HG02885 (cell line): Measurements from ENCODE around the gene POU5F1.
"Not testable (repeated sequence)": the region's sequence is repeated elsewhere in the genome, so short reads cannot be mapped to it uniquely, and the experiment has no call there.

ENCODE experiments used
- ATAC-seq: cut with Tn5 transposase; IDR thresholded peaks from one replicate; pipeline ENCODE4 v1.9.1; 2021; ENCODE audit warnings: mild to moderate bottlenecking; ENCODE audit not compliant: unreplicated experiment, poor library complexity

Gene POU5F1

DNA sequence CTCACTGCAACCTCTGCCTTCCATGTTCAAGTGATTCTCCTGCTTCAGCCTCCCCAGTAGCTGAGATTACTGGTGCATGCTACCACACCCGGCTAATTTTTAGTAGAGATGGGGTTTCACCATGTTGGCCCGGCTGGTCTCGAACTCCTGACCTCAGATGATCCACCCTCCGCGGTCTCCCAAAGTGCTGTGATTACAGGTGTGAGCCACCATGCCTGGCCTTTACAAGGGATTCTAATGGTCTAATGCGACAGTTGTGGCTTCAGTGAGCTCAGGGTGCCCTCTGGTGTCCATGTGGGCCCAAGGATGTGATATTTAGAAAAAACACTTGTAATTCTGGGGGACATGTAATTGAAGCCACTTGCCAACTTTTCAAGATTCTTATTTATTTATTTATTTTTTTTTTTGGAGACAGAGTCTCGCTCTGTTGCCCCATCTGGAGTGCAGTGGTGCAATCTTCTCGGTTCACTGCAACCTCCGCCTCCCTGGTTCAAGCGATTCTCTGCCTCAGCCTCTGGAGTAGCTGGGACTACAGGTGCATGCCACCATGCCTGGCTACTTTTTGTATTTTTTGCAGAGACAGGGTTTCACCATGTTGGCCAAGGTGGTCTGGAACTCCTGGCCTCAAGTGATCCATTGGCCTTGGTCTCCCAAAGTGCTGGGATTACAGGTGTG is 22.1 kb upstream of the POU5F1 start:
- not testable (repeated sequence) for ATAC-seq

DNA sequence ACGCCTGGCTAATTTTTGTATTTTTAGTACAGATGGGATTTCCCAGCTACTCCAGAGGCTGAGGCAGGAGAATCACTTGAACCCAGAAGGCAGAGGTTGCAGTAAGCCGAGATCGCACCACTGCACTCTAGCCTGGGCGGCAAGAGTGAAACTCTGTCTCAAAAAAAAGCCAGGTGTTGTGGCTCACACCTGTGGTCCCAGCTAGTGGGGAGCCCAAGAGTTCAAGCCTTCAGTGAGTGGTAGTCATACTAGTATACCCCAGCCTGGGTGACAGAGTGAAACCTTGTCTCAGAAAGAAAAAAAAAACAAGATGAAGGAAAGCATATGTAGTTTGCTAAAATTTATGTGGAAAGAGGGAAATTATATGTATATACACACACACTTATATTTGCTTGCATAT is 20.0 kb upstream of the POU5F1 start:
- ATAC-seq, result no peak

DNA sequence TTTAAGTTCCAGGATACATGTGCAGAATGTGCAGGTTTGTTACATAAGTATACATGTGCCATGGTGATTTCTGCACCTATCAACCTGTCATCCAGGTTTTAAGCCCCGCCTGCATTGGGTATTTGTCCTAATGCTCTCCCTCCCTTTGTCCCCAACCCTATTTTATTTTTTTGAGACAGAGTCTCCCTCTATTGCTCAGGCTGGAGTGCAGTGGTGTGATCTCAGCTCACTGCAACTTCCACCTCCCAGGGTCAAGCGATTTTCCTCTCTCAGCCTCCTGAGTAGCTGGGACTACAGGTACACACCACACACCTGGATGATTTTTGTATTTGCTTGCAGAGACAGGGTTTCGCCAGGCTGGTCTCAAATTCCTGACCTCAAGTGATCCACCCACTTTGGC is 18.7 kb upstream of the POU5F1 start:
- ATAC-seq, result not testable (repeated sequence)

DNA sequence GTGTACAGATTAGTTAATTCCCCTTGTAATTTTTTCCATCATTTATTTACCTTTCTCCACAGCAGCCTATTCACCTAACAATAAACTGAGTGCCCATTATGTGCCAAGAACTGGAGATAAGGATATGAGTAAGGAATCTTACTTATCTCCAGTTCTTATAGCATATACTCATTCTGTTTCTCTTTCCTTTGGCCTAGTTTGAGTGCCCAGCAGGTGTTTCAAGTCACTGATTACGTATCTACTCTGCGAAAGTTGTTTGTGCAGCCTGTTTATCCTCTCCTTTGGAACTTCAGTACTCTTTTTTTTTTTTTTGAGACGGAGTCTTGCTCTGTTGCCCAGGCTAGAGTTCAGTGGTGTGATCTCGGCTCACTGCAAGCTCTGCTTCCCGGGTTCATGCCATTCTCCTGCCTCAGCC is 17.3 kb upstream of the POU5F1 start:
- no peak for ATAC-seq

DNA sequence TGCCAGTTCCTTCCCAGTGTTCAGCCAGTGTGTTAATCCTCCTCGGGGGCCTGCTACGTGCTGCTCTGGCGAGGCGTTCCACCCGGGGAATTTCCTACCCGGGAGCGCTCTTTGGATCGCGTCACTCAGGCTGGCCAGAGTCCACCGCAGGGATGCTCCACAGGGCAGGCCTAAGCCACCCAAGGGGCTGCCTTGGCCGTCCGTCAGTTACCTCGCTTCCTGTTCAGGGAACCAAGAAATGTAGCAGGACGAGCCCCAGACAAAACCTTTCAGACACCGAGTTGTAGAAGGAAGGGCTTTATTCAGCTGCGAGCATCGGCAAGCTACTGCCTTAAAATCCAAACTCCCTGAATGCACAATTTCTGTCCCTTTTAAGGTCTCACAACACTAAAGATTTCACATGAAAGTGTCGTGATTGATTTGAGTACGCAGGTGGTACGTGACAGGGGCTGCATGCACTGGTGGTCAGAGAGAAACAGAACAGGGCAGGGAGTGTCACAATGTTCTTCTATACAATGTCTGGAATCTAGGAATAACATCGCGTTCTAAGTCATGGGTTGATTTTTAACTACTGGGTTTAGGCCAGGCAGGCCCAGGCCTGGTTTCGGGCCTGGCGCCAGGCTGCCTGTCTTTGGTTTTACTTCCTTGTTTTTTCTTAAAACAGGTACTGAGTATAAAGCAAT is 15.7 kb upstream of the POU5F1 start:
- ATAC-seq, result no peak

DNA sequence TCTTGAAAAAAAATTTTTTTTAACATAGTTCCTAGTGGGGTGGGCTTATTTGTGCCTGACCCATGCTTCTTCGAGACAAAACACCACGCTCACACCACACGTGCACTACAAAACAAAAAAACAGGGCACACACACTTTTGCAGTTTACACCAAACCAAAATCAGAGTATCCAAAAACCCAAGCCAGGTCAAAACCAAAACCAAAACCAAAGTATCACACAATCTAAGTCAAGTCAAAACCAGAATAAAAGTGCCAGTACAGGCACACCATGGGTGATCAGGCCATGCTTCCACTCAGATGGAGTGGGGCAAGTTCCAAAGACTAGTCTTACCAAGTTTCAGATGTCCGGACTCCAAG is 15.2 kb upstream of the POU5F1 start:
- ATAC-seq, result not testable (repeated sequence)

DNA sequence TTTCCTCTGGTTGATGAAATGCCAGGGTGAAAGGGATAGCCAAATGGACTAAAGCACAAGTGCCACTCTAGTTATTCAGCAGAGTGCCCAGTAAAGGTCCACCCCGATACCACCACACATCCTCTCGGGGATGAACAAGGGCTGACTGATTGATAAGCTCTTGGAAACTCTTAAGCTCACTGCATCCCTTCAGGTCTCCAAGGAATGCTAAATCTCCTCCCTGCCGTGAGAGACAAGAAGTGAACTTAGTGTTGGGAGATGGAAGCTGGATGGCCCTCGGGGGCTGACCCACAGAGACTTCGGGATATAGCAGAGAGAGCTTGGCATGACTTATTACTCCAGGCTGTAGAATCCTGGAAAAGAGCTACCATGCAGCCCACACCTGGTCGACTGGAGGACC is 13.4 kb upstream of the POU5F1 start:
- not testable (repeated sequence) for ATAC-seq

DNA sequence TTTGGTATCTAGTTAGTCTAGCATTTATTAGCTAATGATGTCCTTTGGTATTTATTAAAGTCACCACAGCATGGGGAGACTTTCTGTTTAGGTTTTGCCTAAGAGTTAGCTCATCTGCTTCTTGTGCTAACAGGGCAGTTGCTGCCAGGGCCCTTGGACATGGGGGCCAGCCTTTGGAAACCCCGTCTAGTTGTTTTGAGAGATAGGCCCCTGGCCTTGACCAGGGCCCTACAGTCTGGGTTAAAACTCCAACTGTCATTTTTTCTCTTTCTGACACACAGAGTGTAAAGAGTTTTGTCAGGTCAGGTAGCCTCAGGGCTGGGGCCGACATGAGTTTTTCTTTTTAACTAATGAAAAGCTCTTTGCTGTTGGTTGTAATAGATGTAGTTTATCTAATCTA is 12.8 kb upstream of the POU5F1 start:
- ATAC-seq, result not testable (repeated sequence)

DNA sequence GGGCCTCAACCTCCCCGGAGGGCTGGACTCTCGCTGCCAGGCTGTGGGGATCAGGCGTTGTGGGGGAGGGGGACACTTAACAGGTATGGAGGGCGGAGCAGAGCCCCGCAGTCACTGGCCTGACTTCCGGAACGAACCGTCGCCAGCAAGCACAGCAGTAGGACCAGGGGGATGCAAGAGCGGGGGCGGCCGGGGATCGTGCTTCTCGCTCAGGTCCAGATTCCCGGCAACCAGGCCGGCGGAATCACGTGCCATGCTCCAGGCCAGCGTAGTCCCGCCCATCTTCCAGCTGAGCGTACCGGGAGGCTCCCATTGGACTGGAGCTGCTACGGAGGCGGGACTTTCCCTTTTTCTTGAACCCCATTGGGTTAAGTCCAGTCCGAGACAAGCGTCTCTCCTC is 10.0 kb upstream of the POU5F1 start:
- ATAC-seq, result peak; percentile 89

DNA sequence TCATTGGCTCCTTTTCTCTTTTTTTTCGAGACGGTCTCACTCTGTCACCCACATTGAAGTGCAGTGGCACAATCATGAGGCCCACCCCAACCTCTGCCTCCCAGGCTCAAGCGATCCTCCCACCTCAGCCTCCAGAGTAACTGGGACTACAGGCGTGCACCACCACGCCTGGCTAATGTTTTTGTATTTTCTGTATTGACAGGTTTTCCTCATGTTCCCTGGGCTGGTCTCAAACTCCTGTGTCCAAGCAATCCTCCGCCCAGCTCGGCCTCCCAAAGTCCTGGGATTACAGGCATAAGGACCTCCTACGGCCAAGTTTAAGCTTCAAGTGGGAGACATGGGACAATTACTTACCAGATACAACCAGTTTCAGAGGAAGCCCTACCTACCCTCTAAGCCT is 9.4 kb upstream of the POU5F1 start:
- no peak for ATAC-seq

DNA sequence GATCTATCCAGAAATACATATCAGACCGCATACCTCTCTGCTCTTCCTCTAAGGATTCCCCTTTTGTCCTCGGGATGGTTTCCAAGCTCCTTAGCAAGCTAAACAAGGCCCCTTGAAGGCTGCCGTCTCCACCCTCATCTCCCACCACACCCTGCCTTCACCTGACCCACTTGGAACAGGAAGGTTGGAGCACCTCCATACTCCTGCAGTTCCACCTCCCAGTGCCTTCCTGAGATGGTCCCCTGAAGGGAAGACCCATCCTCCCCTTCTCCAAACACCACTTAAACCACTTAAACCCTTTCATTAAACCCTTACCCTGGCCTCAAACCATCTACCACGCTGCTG is 8.5 kb upstream of the POU5F1 start:
- ATAC-seq, result no peak

DNA sequence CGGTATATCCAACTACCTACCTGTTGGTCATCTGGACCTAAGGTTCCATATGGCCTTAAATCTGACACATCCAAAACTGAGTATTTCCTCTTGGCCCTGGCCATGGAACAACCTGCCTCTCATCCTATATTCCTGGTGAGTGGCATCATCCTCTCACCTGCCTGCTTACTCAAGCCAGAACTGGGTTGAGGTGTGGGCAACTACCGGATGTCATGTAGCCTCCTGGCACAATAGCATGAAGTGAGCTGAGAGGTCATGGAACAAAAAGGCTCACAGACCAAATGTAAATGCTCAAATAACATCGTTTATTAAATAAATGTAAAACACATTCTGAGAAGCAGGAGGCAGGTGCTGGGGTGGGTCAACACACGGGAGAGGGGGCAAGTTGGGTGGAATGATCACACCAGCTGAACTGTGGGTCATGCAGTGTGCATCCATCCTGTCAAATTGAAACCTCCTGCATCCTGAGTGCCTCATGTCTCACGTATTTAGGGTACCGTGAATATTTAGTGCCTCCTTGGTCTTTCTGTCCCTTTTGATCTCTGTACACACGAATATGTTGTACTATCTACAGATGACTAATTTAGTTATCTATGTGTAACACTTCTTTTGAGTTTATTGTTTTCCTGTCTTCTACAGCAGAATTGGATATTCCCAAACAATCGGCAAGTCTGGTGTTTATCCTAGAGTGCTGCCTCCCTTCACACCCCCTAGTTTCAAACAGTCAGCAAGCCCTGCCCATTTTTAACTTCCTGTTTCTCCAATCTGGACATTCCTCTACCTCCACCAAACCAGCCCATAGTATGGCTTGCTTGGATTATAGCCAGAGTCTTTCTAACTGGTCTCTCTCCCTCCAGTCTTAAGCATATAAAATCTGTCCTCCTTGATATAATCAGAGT is 7.9 kb upstream of the POU5F1 start:
- no peak for ATAC-seq

DNA sequence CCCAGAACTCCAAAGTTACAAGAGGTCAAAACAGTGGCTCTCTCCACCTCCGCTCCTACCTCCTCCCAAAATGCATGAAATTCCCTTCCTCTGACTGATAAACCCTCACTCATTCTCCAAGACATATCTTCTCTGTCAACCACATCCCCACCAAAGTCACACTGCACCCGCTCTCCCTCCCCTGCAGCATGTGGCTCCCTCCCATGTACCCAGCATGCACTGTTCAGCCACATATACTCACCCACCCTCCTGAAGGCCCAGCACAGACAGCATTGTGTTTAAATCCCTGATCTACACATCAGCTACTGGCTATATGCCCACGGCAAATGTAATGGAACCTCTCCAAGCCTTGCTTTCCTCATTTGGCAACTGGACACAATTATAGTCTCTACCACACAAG is 5.5 kb upstream of the POU5F1 start:
- ATAC-seq, result no peak

DNA sequence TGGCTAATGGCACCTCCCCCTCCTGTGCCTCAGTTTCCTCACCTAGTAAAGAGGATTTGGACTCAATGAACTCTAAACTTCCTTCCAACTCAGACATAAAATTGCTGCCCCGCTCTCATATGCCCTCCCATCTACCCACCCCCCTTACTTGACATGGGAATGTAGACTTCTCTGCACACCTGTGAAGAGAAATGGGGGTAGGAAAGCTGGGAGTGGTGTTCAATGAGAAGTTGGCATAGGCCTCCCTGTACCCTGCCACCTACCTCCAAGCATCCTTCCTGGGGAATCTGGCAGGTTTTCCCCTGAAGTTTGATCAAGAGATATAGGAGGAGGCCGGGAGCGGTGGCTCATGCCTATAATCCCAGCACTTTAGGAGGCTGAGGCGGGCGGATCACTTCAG is 3.9 kb upstream of the POU5F1 start:
- ATAC-seq, result no peak

DNA sequence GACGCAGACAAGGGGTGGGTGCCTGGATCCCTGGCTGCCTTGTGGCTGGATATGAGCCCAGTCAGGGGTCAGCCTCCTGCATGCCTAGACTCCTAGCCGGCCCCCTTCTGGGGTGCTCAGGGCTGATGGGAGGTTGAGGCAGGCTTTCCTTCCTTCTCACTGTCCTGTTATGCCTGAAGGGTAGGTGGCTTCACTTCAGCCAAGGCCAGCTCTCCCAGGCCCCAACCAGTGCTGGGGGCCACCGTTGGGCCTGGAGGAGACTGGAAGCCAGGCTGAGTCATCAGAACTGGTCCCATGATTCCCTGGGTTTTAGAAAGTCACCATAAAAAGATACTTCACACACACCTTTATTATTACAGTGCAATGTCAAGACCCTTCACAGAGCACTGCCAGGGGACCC is 2.9 kb upstream of the POU5F1 start:
- ATAC-seq, result no peak

DNA sequence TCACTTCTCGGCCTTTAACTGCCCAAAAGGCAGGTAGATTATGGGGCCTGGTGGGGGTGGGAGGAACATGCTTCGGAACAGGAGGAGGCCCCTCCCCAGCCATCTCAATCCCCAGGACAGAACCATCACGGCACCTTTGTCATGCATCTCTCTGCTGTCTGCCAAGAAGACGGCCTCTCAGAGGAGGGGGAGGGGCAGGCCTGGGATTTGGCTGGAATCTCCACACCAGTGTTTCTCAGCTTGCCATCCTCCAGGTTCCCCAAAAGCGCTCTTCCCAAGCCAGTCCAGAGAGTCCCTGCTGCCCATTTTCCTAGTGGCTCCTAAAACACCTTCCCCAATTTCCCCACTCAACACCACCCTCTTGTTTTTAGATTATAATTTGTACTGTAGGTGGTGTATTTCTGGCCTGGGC is 2.5 kb upstream of the POU5F1 start:
- no peak for ATAC-seq

DNA sequence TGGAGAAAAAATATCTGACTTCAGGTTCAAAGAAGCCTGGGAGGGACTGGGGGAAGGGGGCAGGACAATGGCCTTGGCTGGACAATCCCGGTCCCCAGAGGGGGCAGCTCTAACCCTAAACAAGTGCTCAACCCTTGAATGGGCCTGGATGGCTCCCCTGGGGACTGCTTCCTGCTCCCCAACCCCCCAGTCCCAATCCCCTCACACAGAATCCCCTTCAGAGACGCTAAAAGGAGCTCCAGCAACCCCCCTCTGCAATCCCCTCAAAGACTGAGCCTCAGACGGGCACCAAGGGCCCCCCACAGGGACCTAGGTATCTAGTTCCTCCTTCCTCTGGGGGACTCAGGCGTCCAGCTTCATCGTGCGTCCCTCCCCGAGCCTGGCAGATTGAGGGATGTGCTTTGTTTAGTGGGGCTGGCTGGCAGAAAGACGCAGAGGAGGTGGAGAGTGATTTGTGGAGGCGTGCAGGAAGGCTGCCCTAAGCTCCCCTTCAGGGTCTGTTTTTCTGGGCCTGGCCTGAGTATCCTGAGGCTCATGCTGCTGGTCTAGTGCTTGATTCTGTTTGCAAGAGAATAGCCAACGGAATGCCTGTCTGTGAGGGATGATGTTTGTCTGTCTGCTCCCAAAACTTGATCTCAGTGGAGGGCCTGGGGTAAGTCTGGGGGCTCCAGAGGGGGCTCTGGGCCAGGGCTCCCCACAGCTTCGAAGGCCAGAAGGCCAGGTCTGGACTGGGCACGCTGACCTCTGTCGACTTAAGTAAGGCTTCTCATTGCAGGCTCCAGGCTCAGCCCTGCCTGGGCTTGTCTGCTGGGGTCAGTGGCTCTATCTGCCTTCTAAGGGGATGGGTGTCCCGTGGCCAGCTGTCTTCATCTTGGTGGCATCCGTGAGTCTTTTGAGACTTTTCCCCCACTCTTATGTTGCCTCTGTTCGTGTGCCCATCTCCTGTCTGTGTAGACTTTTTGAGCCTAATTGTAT is 1.7 kb upstream of the POU5F1 start:
- no peak for ATAC-seq

DNA sequence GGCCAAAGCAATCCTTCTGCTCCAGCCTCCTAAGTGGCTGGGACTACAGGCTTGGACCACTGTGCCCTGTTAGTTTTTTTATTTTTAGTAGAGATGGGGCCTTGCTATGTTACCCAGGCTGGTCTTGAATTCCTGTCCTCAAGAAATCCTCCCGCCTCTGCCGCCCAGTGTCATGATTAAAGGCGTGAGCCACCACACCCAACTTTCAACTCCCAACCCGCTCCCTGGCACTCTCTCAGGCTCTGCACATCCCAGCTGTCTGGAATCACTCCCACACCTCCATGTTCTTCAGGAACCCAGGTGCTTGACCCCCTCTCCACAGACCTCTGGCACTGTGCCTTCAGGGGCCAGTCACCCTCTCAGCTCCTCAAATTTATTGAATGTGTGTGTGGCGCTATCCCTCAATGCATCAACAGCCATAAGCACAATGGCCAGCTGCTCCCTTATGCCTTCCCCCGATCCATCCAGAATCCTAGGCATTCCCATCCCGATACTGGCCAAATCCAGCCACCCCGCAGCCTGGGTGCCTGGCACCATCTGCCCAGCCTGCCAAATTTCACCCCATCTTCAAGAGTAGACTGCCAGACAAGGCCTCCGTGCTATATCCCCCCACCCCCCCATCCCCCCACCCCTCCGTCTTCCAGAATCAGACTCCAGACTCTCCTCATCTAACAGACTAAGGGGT is 647 bp upstream of the POU5F1 start:
- ATAC-seq, result no peak

DNA sequence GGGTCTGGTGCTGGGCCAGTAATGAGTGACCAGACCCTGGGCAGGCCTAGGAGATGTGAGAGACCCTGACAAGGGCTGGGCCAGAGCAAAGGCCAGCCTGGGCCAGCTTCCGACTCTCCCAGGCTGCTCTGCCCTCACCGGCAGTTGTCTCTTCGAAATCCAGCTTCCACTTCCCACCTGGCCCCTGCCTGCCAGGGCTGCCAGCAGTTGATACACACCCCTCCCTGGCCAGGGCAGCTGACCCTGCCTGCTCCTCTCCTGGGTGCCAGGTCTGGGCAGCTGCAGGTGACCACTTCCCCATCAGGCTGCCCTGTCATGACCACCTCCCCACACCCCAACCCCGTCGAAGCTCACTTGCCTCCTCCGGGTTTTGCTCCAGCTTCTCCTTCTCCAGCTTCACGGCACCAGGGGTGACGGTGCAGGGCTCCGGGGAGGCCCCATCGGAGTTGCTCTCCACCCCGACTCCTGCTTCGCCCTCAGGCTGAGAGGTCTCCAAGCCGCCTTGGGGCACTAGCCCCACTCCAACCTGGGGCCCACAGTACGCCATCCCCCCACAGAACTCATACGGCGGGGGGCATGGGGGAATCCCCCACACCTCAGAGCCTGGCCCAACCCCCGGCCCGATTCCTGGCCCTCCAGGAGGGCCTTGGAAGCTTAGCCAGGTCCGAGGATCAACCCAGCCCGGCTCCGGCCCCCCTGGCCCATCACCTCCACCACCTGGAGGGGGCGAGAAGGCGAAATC is 453 bp downstream of the POU5F1 start:
- not testable (repeated sequence) for ATAC-seq
